ENCODE data around the gene ACVR2A. TPM values are rescaled to one million over a fixed set of nuclear protein-coding genes. Genes with fewer than 3 reads are reported as not detected.

ACVR2A gene
- polyA plus RNA-seq, 3 donors from 2014 or later = 6.2 to 7.3 (median 6.5) TPM

GRCh38 chr2:147865560-147865959 lies 20.7 kb downstream of the ACVR2A start:
- DNase-seq = no peak
- Mint-ChIP-seq H3K36me3 (no peaks in the 10 kb centered on the region), H3K27me3 (ENCODE audit: low read depth in 3 of 3) (no peaks in the 10 kb centered on the region)

GRCh38 chr2:147867050-147867449 lies 22.2 kb downstream of the ACVR2A start:
- DNase-seq = no peak
- H3K9me3 Mint-ChIP-seq = no peaks in the 10 kb centered on the region
- no peaks in the 10 kb centered on the region for H3K36me3 Mint-ChIP-seq
- no peak overlapping the region for H3K4me3 Mint-ChIP-seq
- peaks cover 40 to 44% of the 10 kb centered on the region in 2 donors for H3K4me1 Mint-ChIP-seq
- H3K27me3 Mint-ChIP-seq (ENCODE audit: low read depth in 3 of 3) = no peaks in the 10 kb centered on the region
- no peak overlapping the region for H3K27ac Mint-ChIP-seq

More at GRCh38 chr2:147865560-147865959, 20.7 kb downstream of the ACVR2A start:
- Mint-ChIP-seq H3K9me3 (no peaks in the 10 kb centered on the region), H3K4me1 (peaks cover 43 to 52% of the 10 kb centered on the region in 2 donors), H3K4me3 (no peak overlapping the region), H3K27ac (no peak overlapping the region)

GRCh38 chr2:147869934-147870333 lies 25.1 kb downstream of the ACVR2A start:
- Mint-ChIP-seq H3K27ac (peak overlapping the region in 1 of 6 donors; percentile 14), H3K27me3 (ENCODE audit: low read depth in 3 of 3) (no peaks in the 10 kb centered on the region), H3K36me3 (no peaks in the 10 kb centered on the region), H3K9me3 (no peaks in the 10 kb centered on the region), H3K4me3 (peak overlapping the region in 3 of 5 donors; percentile 9 to 24 (median 11)), H3K4me1 (peaks cover 18 to 37% of the 10 kb centered on the region in 2 donors)
- DNase-seq = no peak

GRCh38 chr2:147872967-147873366 lies 28.1 kb downstream of the ACVR2A start:
- Mint-ChIP-seq H3K36me3 (no peaks in the 10 kb centered on the region), H3K27ac (no peak overlapping the region), H3K4me3 (no peak overlapping the region), H3K4me1 (peaks cover 24 to 48% of the 10 kb centered on the region in 2 donors), H3K27me3 (ENCODE audit: low read depth in 3 of 3) (no peaks in the 10 kb centered on the region), H3K9me3 (no peaks in the 10 kb centered on the region)
- no peak for DNase-seq

GRCh38 chr2:147873859-147874483 lies 29.1 kb downstream of the ACVR2A start:
- Mint-ChIP-seq H3K4me3 (no peak overlapping the region), H3K9me3 (no peaks in the 10 kb centered on the region), H3K4me1 (peaks cover 23 to 48% of the 10 kb centered on the region in 2 donors), H3K27ac (no peak overlapping the region), H3K36me3 (no peaks in the 10 kb centered on the region), H3K27me3 (ENCODE audit: low read depth in 3 of 3) (no peaks in the 10 kb centered on the region)
- DNase-seq = no peak

- Mint-ChIP-seq H3K4me3 (no peak overlapping the region), H3K9me3 (no peaks in the 10 kb centered on the region), H3K36me3 (no peaks in the 10 kb centered on the region), H3K4me1 (peaks cover 25 to 44% of the 10 kb centered on the region in 2 donors), H3K27me3 (ENCODE audit: low read depth in 3 of 3) (peaks cover 0 to 2% (median 0%) of the 10 kb centered on the region in 3 donors), H3K27ac (no peak overlapping the region)
- no peak for DNase-seq
These were observed 35.0 kb downstream of the ACVR2A start for GRCh38 chr2:147879846-147880245.

GRCh38 chr2:147882631-147883030 lies 37.8 kb downstream of the ACVR2A start:
- Mint-ChIP-seq H3K9me3 (no peaks in the 10 kb centered on the region), H3K36me3 (no peaks in the 10 kb centered on the region), H3K27ac (no peak overlapping the region), H3K4me3 (no peak overlapping the region), H3K4me1 (peaks cover 29 to 45% of the 10 kb centered on the region in 2 donors), H3K27me3 (ENCODE audit: low read depth in 3 of 3) (peaks cover 0 to 2% (median 0%) of the 10 kb centered on the region in 3 donors)
- DNase-seq = no peak

GRCh38 chr2:147884830-147885229 lies 40.0 kb downstream of the ACVR2A start:
- Mint-ChIP-seq H3K27me3 (ENCODE audit: low read depth in 3 of 3) (peaks cover 0 to 2% (median 0%) of the 10 kb centered on the region in 3 donors), H3K4me3 (peak overlapping the region in 4 of 5 donors; percentile 2 to 60 (median 16)), H3K36me3 (no peaks in the 10 kb centered on the region), H3K9me3 (no peaks in the 10 kb centered on the region), H3K27ac (peak overlapping the region in 1 of 6 donors; percentile 50), H3K4me1 (peaks cover 26 to 43% of the 10 kb centered on the region in 2 donors)
- DNase-seq = peak in 1 of 3 donors; percentile 5

GRCh38 chr2:147886136-147886535 lies 41.3 kb downstream of the ACVR2A start:
- no peak for DNase-seq
- Mint-ChIP-seq H3K9me3 (no peaks in the 10 kb centered on the region), H3K4me3 (no peak overlapping the region), H3K36me3 (no peaks in the 10 kb centered on the region), H3K4me1 (peaks cover 21 to 40% of the 10 kb centered on the region in 2 donors), H3K27me3 (ENCODE audit: low read depth in 3 of 3) (peaks cover 0 to 2% (median 0%) of the 10 kb centered on the region in 3 donors), H3K27ac (no peak overlapping the region)

GRCh38 chr2:147888680-147889079 lies 43.9 kb downstream of the ACVR2A start:
- no peak overlapping the region for H3K27ac Mint-ChIP-seq
- H3K27me3 Mint-ChIP-seq (ENCODE audit: low read depth in 3 of 3) = peaks cover 0 to 2% (median 0%) of the 10 kb centered on the region in 3 donors
- H3K4me1 Mint-ChIP-seq = peaks cover 19 to 32% of the 10 kb centered on the region in 2 donors
- no peak overlapping the region for H3K4me3 Mint-ChIP-seq
- DNase-seq = no peak
- no peaks in the 10 kb centered on the region for H3K9me3 Mint-ChIP-seq
- H3K36me3 Mint-ChIP-seq = no peaks in the 10 kb centered on the region

GRCh38 chr2:147904051-147904450 lies 59.2 kb downstream of the ACVR2A start:
- Mint-ChIP-seq H3K27ac (no peak overlapping the region), H3K9me3 (no peaks in the 10 kb centered on the region), H3K4me3 (no peak overlapping the region), H3K36me3 (peaks cover 4 to 28% (median 13%) of the 10 kb centered on the region in 3 donors), H3K4me1 (no peaks in the 10 kb centered on the region), H3K27me3 (ENCODE audit: low read depth in 3 of 3) (peaks cover 0 to 2% (median 0%) of the 10 kb centered on the region in 3 donors)
- DNase-seq = no peak

GRCh38 chr2:147909178-147909577 lies 64.3 kb downstream of the ACVR2A start:
- Mint-ChIP-seq H3K27ac (no peak overlapping the region), H3K27me3 (ENCODE audit: low read depth in 3 of 3) (peaks cover 0 to 2% (median 0%) of the 10 kb centered on the region in 3 donors), H3K36me3 (peaks cover 0 to 12% (median 3%) of the 10 kb centered on the region in 3 donors), H3K4me3 (no peak overlapping the region), H3K4me1 (peaks cover 0 to 13% of the 10 kb centered on the region in 2 donors), H3K9me3 (no peaks in the 10 kb centered on the region)
- no peak for DNase-seq

GRCh38 chr2:147910990-147911473 lies 66.2 kb downstream of the ACVR2A start:
- peaks cover 0 to 2% (median 0%) of the 10 kb centered on the region in 3 donors for H3K27me3 Mint-ChIP-seq (ENCODE audit: low read depth in 3 of 3)
- peaks cover 0 to 12% (median 7%) of the 10 kb centered on the region in 3 donors for H3K36me3 Mint-ChIP-seq
- H3K27ac Mint-ChIP-seq = no peak overlapping the region
- no peaks in the 10 kb centered on the region for H3K9me3 Mint-ChIP-seq
- peaks cover 0 to 13% of the 10 kb centered on the region in 2 donors for H3K4me1 Mint-ChIP-seq
- peak; percentile 35 to 52 (median 50) for DNase-seq
- H3K4me3 Mint-ChIP-seq = no peak overlapping the region

- Mint-ChIP-seq H3K27ac (no peak overlapping the region), H3K27me3 (ENCODE audit: low read depth in 3 of 3) (no peaks in the 10 kb centered on the region), H3K36me3 (peaks cover 0 to 16% (median 4%) of the 10 kb centered on the region in 3 donors), H3K4me3 (no peak overlapping the region), H3K9me3 (no peaks in the 10 kb centered on the region), H3K4me1 (peaks cover 0 to 13% of the 10 kb centered on the region in 2 donors)
- DNase-seq = no peak
These were observed 69.1 kb downstream of the ACVR2A start for GRCh38 chr2:147913701-147914480.
